Measurements from ENCODE around the gene MRC1. TPM values are rescaled to one million over a fixed set of nuclear protein-coding genes. Genes with fewer than 3 reads are reported as not detected.

The MRC1 gene
- total and polyA plus RNA-seq, 2 donors (not counting 1 experiment from before 2014, with no cell fraction given) = 0.12 TPM; not detected in 1

DNA sequence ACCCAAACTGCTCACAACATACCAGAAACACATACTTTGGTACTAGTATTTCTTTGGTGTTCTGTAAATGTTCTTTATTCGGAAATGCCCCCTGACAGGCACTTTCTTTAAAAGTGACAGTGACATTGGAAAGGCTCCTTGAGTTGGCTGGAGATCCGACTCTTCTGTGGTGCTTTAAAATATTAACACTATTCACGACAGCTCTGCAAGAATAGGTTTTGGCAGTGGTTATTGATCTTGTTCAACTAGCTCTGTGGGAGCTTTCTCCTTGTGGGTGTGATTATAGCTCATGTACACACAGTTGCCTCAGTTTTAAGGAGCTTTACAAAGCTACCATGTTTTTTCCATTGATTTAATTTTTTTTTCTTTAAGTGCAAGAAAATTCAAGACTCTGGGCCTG, 112.2 kb downstream of the MRC1 start:
- Mint-ChIP-seq H3K4me1 (no peaks in the 10 kb centered on the region), H3K27ac (no peak overlapping the region), H3K27me3 (no peaks in the 10 kb centered on the region), H3K9me3 (ENCODE audit: insufficient read depth) (no peaks in the 10 kb centered on the region), H3K4me3 (no peak overlapping the region)
- no peak overlapping the region for H3K27ac ChIP-seq (ENCODE audit: low read length in 2 of 2)
- ATAC-seq (ENCODE audit: low read depth) (no peak), DNase-seq (no peak)
- no peaks in the 10 kb centered on the region for H3K9me3 ChIP-seq (ENCODE audit: control extremely low read depth in 1 of 3, control insufficient read depth in 2 of 3, insufficient read depth in 1 of 3, low read length in 2 of 3)
- no peaks in the 10 kb centered on the region for H3K4me1 ChIP-seq (ENCODE audit: control insufficient read depth in 2 of 2, insufficient read depth in 2 of 2, low read length in 2 of 2)
- no CpG with 5 or more reads among the region's 3 CpGs for WGBS (ENCODE audit: insufficient coverage)
- intact Hi-C loops (cut with micrococcal nuclease) = no loop called here
- POLR2A ChIA-PET = no interaction called here
- no peak overlapping the region for H3K4me2 ChIP-seq (replicated peaks; ENCODE audit: low read depth, low read length, poor library complexity, severe bottlenecking)
- H3K36me3 ChIP-seq (replicated peaks in 1 of 2; ENCODE audit: control extremely low read depth in 1 of 2, control insufficient read depth in 1 of 2, extremely low read depth in 1 of 2, insufficient read depth in 2 of 2, low read length in 1 of 2) = no peaks in the 10 kb centered on the region
- no peaks in the 10 kb centered on the region for H3K79me2 ChIP-seq (ENCODE audit: control insufficient read depth, insufficient read depth, low read length)
- no peaks in the 10 kb centered on the region for H4K20me1 ChIP-seq (ENCODE audit: control insufficient read depth, insufficient read depth, low read length, poor library complexity, severe bottlenecking)
- H3K9ac ChIP-seq (ENCODE audit: low read length) = no peak overlapping the region
- TF ChIP-seq, protein P1, sequence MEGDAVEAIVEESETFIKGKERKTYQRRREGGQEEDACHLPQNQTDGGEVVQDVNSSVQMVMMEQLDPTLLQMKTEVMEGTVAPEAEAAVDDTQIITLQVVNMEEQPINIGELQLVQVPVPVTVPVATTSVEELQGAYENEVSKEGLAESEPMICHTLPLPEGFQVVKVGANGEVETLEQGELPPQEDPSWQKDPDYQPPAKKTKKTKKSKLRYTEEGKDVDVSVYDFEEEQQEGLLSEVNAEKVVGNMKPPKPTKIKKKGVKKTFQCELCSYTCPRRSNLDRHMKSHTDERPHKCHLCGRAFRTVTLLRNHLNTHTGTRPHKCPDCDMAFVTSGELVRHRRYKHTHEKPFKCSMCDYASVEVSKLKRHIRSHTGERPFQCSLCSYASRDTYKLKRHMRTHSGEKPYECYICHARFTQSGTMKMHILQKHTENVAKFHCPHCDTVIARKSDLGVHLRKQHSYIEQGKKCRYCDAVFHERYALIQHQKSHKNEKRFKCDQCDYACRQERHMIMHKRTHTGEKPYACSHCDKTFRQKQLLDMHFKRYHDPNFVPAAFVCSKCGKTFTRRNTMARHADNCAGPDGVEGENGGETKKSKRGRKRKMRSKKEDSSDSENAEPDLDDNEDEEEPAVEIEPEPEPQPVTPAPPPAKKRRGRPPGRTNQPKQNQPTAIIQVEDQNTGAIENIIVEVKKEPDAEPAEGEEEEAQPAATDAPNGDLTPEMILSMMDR (IDR thresholded peaks at IDR 0.05) = no peak
- TF ChIP-seq EZH2 (IDR thresholded peaks at IDR 0.05; ENCODE audit: borderline replicate concordance, insufficient read depth, low read depth, low read length, poor library complexity, severe bottlenecking) = no peak
- CTCF ChIA-PET = no interaction called here
- no peak overlapping the region for H3K4me3 ChIP-seq (ENCODE audit: control extremely low read depth in 1 of 5, extremely low read depth in 1 of 5, insufficient read depth in 1 of 5, low read depth in 2 of 5, low read length in 4 of 5)
- H2AFZ ChIP-seq (ENCODE audit: insufficient read depth, low read depth, low read length, poor library complexity, severe bottlenecking) = no peak overlapping the region
- no peaks in the 10 kb centered on the region for H3K27me3 ChIP-seq (replicated peaks in 1 of 4; ENCODE audit: control extremely low read depth in 1 of 4, control insufficient read depth in 3 of 4, insufficient read depth in 4 of 4, low read length in 3 of 4)

DNA sequence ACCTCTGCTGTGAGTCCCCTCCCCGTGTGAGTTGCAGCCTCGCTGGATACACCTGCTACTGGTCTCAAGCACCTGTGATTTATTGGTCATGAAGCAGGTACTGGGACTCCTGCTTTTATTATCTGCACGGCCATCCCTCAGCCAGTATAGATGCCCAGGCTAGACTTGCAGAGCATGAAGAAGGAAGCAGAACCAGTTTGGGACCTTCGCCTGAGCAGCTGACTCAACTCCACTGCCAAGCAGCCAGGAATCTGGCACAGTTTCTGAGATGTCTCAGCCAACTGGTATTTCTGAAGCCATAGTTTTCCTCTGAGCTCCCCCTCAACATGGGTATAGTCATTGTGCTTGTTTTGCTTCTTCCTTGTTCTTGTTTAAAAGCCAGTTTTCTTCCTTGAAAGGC, 114.6 kb downstream of the MRC1 start:
- no peak overlapping the region for H3K9ac ChIP-seq (ENCODE audit: low read length)
- no peak overlapping the region for H3K4me2 ChIP-seq (replicated peaks; ENCODE audit: low read depth, low read length, poor library complexity, severe bottlenecking)
- H3K4me1 ChIP-seq (ENCODE audit: control insufficient read depth in 2 of 2, insufficient read depth in 2 of 2, low read length in 2 of 2) = no peaks in the 10 kb centered on the region
- H3K27me3 ChIP-seq (replicated peaks in 1 of 4; ENCODE audit: control extremely low read depth in 1 of 4, control insufficient read depth in 3 of 4, insufficient read depth in 4 of 4, low read length in 3 of 4) = no peaks in the 10 kb centered on the region
- TF ChIP-seq, protein P1 (IDR thresholded peaks at IDR 0.05) = no peak
- no peak for TF ChIP-seq EZH2 (IDR thresholded peaks at IDR 0.05; ENCODE audit: borderline replicate concordance, insufficient read depth, low read depth, low read length, poor library complexity, severe bottlenecking)
- no peaks in the 10 kb centered on the region for H3K36me3 ChIP-seq (replicated peaks in 1 of 2; ENCODE audit: control extremely low read depth in 1 of 2, control insufficient read depth in 1 of 2, extremely low read depth in 1 of 2, insufficient read depth in 2 of 2, low read length in 1 of 2)
- H3K4me3 Mint-ChIP-seq = no peak overlapping the region
- 91% methylated on average over 4 of the region's 4 CpGs for WGBS (ENCODE audit: insufficient coverage)
- ChIA-PET CTCF (no interaction called here), POLR2A (no interaction called here)
- H2AFZ ChIP-seq (ENCODE audit: insufficient read depth, low read depth, low read length, poor library complexity, severe bottlenecking) = no peak overlapping the region
- H3K27ac ChIP-seq (ENCODE audit: low read length in 2 of 2) = no peak overlapping the region
- H4K20me1 ChIP-seq (ENCODE audit: control insufficient read depth, insufficient read depth, low read length, poor library complexity, severe bottlenecking) = no peaks in the 10 kb centered on the region
- intact Hi-C loops (cut with micrococcal nuclease) = no loop called here
- H3K4me3 ChIP-seq (ENCODE audit: control extremely low read depth in 1 of 5, extremely low read depth in 1 of 5, insufficient read depth in 1 of 5, low read depth in 2 of 5, low read length in 4 of 5) = no peak overlapping the region
- no peak overlapping the region for H3K27ac Mint-ChIP-seq
- no peak for DNase-seq
- no peaks in the 10 kb centered on the region for H3K9me3 Mint-ChIP-seq (ENCODE audit: insufficient read depth)
- no peaks in the 10 kb centered on the region for H3K4me1 Mint-ChIP-seq
- no peaks in the 10 kb centered on the region for H3K9me3 ChIP-seq (ENCODE audit: control extremely low read depth in 1 of 3, control insufficient read depth in 2 of 3, insufficient read depth in 1 of 3, low read length in 2 of 3)
- no peak for ATAC-seq (ENCODE audit: low read depth)
- H3K79me2 ChIP-seq (ENCODE audit: control insufficient read depth, insufficient read depth, low read length) = no peaks in the 10 kb centered on the region
- H3K27me3 Mint-ChIP-seq = no peaks in the 10 kb centered on the region

Measured in B cell (primary cell).